HepG2 (cell line): ENCODE results near the gene CUL1. TPM values are rescaled to one million over a fixed set of nuclear protein-coding genes. Genes with fewer than 3 reads are reported as not detected.

Experiments
- ATAC-seq: fragments of 200-7000 bp; cut with Tn5 transposase; 3 replicates; pipeline ENCODE4 v1.9.1; 2020; ENCODE audit warnings: mild to moderate bottlenecking, moderate library complexity
- BruUV-seq: library from RNA; stranded (reverse); fragments of 400-500 nt; replicated peaks from 2 replicates; lab custom pipeline; 2021; lab: Mats Ljungman, UMichigan
- CTCF ChIA-PET: fragments of 300-600 bp; formaldehyde crosslinking; extraction: SDS; loops from one replicate; lab custom pipeline; 2021; ENCODE audit warnings: low total read pairs, inconsistent platforms, low intra/inter-chr PET ratio; lab: Yijun Ruan, JAX
- POLR2A ChIA-PET: fragments of 350-600 bp; sonication (Branson Sonifier 250); formaldehyde crosslinking; loops from one replicate; lab custom pipeline; 2020; ENCODE audit warnings: antibody characterized with exemption, inconsistent platforms; lab: Yijun Ruan, JAX
- DNase-seq: peaks from one replicate; pipeline ENCODE4 v3.0.0-alpha.2; 2015; ENCODE audit warnings: low spot score
- FAIRE-seq: peaks from 3 replicates; lab custom pipeline; 2011; peaks lifted over from hg19 to GRCh38; lab: Jason Lieb, UNC
- H2AFZ ChIP-seq: one replicate; pipeline ENCODE4 v1.6.1; 2011; ENCODE audit warnings: low read length, inconsistent platforms
- H3K27ac ChIP-seq: fragments of 300-600 bp; 3 replicates; pipeline ENCODE4 v1.8.0; 2011; ENCODE audit warnings: mixed run types, mild to moderate bottlenecking, mixed read lengths, low read length, inconsistent platforms; ENCODE audit not compliant: insufficient read depth; ENCODE audit errors: extremely low read length
- H3K27me3 ChIP-seq, 2 experiments: fragments of 200-600 bp in 1 of 2; 2 replicates in 1 of 2; 3 replicates in 1 of 2; pipeline versions ENCODE4 v1.6.0 to v1.8.0; 2011; ENCODE audit warnings: low read length in 2 of 2, mild to moderate bottlenecking in 2 of 2, moderate library complexity in 2 of 2, inconsistent platforms in 1 of 2; ENCODE audit not compliant: insufficient read depth in 2 of 2, control insufficient read depth in 1 of 2
- H3K36me3 ChIP-seq, 2 experiments: fragments of 200-600 bp in 1 of 2; replicated peaks in 1 of 2; 2 replicates in 1 of 2; 3 replicates in 1 of 2; pipeline versions ENCODE4 v1.5.1 to v1.8.0; 2011; ENCODE audit warnings: low read length in 2 of 2, inconsistent platforms in 1 of 2; ENCODE audit not compliant: insufficient read depth in 2 of 2, control insufficient read depth in 1 of 2
- H3K4me1 ChIP-seq: 2 replicates; pipeline ENCODE4 v1.5.1; 2012; ENCODE audit warnings: low read length, inconsistent platforms; ENCODE audit not compliant: insufficient read depth
- H3K4me2 ChIP-seq: 2 replicates; pipeline ENCODE4 v1.6.0; 2011; ENCODE audit warnings: low read depth, low read length, inconsistent platforms
- H3K4me3 ChIP-seq, 3 experiments: fragments of 200-600 bp in 1 of 3; sonication (generic), shearing (Covaris generic) in 1 of 3; replicated peaks in 1 of 3; 2 replicates each; pipeline ENCODE4 v1.5.1; 2011 to 2016; ENCODE audit warnings: low read length in 3 of 3, inconsistent platforms in 2 of 3, low read depth in 2 of 3, mild to moderate bottlenecking in 2 of 3, control low read depth in 1 of 3, mixed read lengths in 1 of 3; ENCODE audit not compliant: insufficient read depth in 1 of 3
- H3K79me2 ChIP-seq: one replicate; pipeline ENCODE4 v1.6.1; 2011; ENCODE audit warnings: low read length, inconsistent platforms; ENCODE audit not compliant: insufficient read depth
- H3K9ac ChIP-seq: 2 replicates; pipeline ENCODE4 v1.6.0; 2011; ENCODE audit warnings: mild to moderate bottlenecking, low read depth, low read length, inconsistent platforms; ENCODE audit not compliant: insufficient read depth
- H3K9me3 ChIP-seq: 2 replicates; pipeline ENCODE4 v1.5.1; 2012; ENCODE audit warnings: mild to moderate bottlenecking, low read length
- H4K20me1 ChIP-seq: 2 replicates; pipeline ENCODE4 v1.6.0; 2011; ENCODE audit warnings: inconsistent platforms, mild to moderate bottlenecking, low read length, moderate library complexity; ENCODE audit not compliant: insufficient read depth
- NFYC ChIP-seq: IDR thresholded peaks from 2 replicates; pipeline ENCODE4 v1.6.1; 2016; ENCODE audit warnings: missing genetic modification reagents, missing compliant biosample characterization
- ZMYM2 ChIP-seq: sonication (generic); formaldehyde crosslinking; IDR thresholded peaks from 2 replicates; pipeline ENCODE4 v1.8.0; 2022; ENCODE audit warnings: mild to moderate bottlenecking, missing genetic modification reagents
- ZMYM3 ChIP-seq: sonication (generic); formaldehyde crosslinking; IDR thresholded peaks from 2 replicates; pipeline ENCODE4 v1.5.1; 2020; ENCODE audit warnings: mild to moderate bottlenecking, missing genetic modification reagents
- ZNF121 ChIP-seq: sonication (generic); formaldehyde crosslinking; IDR thresholded peaks from 2 replicates; pipeline ENCODE4 v1.5.0; 2020; ENCODE audit warnings: mild to moderate bottlenecking, missing genetic modification reagents
- ZNF180 ChIP-seq: sonication (generic); formaldehyde crosslinking; IDR thresholded peaks from 2 replicates; pipeline ENCODE4 v1.4.0; 2020; ENCODE audit warnings: low read depth, missing genetic modification reagents, borderline replicate concordance
- WGBS: methylation state at CpG from one replicate; pipeline ENCODE4 v1.1.6; 2017; ENCODE audit warnings: low lambda C conversion rate; 5-methylcytosine and 5-hydroxymethylcytosine counted together
- in situ Hi-C: cut with HindIII; loops from 2 replicates; pipeline ENCODE4 v1.10.0; 2017; ENCODE audit warnings: low pct_unique_long_range_greater_than_20kb; ENCODE audit not compliant: extremely low pct_ligation_motif_present
- intact Hi-C: fragments of 100-400 bp; cut with micrococcal nuclease; formaldehyde crosslinking; loops from one replicate; pipeline ENCODE4 v1.10.0; 2022; ENCODE audit not compliant: unreplicated experiment
- polyA plus RNA-seq, 8 experiments: library from polyadenylated mRNA; depleted of rRNA in 3 of 8; stranded (reverse) in 7 of 8; unstranded in 1 of 8; fragments of >200 nt; fragmentation: Illumina TruSeq in 4 of 8; extraction: Trizol in 4 of 8; gene quantifications; 2 replicates each; pipeline versions ENCODE4 v1.2.1 to v1.2.3, GENCODE V29; 2011 to 2016; ENCODE audit warnings: low read depth in 4 of 8, missing spikeins in 1 of 8, mixed read lengths in 1 of 8; ENCODE audit not compliant: insufficient read depth in 1 of 8
- total RNA-seq, 5 experiments: library from RNA; depleted of rRNA; stranded (reverse); fragments of >200 nt; fragmentation: Illumina TruSeq; extraction: Trizol; gene quantifications; 2 replicates each; pipeline ENCODE4 v1.2.3, GENCODE V29; 2016; ENCODE audit warnings: low read depth in 1 of 5
- TF ChIP-seq, protein P1 (sequence below): sonication (generic); formaldehyde crosslinking; IDR thresholded peaks from 2 replicates; pipeline ENCODE4 v1.4.0; 2020; ENCODE audit warnings: missing genetic modification reagents, borderline replicate concordance
- TF ChIP-seq, protein P2 (sequence below): sonication (generic); formaldehyde crosslinking; IDR thresholded peaks from 2 replicates; pipeline ENCODE4 v1.5.0; 2020; ENCODE audit warnings: mild to moderate bottlenecking, missing genetic modification reagents

The CUL1 gene
- total and polyA plus RNA-seq, 2 of the 13 experiments (the other 11 are each of a cell fraction or from before 2014, with no cell fraction given): 30.1 to 45.9 TPM

DNA sequence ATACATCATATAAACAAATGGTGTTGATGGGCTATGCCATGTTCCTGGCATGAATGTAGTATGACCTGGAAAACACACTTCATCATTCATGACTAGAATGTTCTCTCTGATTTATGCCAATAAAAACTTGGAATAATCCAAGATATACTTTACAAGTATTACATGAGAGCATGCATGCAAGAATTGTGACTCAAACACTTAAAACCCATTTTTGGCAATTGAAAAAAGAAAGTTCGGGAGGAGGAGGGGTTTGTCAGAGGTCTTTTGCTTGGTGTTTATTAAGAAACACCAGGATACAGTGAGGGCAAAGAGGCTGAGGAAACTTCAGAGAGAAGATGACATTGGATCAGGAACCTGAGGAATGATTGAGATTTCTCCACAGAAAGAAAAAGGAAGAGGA lies 10.2 kb upstream of the CUL1 start (continued):
- TF ChIP-seq, protein P1, sequence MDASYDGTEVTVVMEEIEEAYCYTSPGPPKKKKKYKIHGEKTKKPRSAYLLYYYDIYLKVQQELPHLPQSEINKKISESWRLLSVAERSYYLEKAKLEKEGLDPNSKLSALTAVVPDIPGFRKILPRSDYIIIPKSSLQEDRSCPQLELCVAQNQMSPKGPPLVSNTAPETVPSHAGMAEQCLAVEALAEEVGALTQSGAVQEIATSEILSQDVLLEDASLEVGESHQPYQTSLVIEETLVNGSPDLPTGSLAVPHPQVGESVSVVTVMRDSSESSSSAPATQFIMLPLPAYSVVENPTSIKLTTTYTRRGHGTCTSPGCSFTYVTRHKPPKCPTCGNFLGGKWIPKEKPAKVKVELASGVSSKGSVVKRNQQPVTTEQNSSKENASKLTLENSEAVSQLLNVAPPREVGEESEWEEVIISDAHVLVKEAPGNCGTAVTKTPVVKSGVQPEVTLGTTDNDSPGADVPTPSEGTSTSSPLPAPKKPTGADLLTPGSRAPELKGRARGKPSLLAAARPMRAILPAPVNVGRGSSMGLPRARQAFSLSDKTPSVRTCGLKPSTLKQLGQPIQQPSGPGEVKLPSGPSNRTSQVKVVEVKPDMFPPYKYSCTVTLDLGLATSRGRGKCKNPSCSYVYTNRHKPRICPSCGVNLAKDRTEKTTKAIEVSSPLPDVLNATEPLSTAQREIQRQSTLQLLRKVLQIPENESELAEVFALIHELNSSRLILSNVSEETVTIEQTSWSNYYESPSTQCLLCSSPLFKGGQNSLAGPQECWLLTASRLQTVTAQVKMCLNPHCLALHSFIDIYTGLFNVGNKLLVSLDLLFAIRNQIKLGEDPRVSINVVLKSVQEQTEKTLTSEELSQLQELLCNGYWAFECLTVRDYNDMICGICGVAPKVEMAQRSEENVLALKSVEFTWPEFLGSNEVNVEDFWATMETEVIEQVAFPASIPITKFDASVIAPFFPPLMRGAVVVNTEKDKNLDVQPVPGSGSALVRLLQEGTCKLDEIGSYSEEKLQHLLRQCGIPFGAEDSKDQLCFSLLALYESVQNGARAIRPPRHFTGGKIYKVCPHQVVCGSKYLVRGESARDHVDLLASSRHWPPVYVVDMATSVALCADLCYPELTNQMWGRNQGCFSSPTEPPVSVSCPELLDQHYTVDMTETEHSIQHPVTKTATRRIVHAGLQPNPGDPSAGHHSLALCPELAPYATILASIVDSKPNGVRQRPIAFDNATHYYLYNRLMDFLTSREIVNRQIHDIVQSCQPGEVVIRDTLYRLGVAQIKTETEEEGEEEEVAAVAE: no peak
- TF ChIP-seq ZMYM2 (CRISPR knock-in tag): no peak
- TF ChIP-seq, all 625 proteins: peak for 0

DNA sequence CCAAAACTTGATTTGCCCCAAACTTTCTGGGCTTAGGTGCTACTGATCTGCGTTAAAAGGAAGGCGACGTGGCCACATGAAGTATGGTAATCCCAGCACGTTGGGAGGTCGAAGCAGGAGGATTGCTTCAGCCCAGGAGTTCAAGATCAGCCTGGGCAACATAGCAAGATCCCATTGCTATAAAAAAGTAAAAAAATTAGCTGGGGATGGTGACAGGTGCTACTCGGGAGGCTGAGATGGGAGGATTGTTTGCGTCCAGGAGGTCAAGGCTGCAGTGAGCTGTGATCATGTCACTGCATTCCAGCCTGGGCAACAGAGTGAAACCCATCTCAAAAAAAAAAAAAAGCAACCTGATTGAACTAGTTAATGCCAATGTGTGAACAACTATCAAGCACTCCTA lies 5.1 kb upstream of the CUL1 start:
- no peaks in the 10 kb centered on the region for H3K27me3 ChIP-seq
- WGBS: 61% methylated on average over 7 of the region's 7 CpGs
- H3K79me2 ChIP-seq: no peaks in the 10 kb centered on the region
- no peak for DNase-seq
- no TSS peak for BruUV-seq
- H3K4me2 ChIP-seq: no peak overlapping the region; the same call in 1 of the 2 replicates
- TF ChIP-seq ZNF121 (CRISPR knock-in tag): peak; percentile 83
- 0 out of 2 replicates have a peak, but pooled peaks have one; percentile 21 for TF ChIP-seq ZMYM3
- no peak for TF ChIP-seq NFYC (CRISPR knock-in tag)
- no peak for TF ChIP-seq ZNF180 (CRISPR knock-in tag)
- TF ChIP-seq, protein P2, sequence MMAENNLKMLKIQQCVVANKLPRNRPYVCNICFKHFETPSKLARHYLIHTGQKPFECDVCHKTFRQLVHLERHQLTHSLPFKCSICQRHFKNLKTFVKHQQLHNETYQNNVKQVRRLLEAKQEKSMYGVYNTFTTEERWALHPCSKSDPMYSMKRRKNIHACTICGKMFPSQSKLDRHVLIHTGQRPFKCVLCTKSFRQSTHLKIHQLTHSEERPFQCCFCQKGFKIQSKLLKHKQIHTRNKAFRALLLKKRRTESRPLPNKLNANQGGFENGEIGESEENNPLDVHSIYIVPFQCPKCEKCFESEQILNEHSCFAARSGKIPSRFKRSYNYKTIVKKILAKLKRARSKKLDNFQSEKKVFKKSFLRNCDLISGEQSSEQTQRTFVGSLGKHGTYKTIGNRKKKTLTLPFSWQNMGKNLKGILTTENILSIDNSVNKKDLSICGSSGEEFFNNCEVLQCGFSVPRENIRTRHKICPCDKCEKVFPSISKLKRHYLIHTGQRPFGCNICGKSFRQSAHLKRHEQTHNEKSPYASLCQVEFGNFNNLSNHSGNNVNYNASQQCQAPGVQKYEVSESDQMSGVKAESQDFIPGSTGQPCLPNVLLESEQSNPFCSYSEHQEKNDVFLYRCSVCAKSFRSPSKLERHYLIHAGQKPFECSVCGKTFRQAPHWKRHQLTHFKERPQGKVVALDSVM (CRISPR knock-in tag): peak; percentile 91
- H4K20me1 ChIP-seq: no peaks in the 10 kb centered on the region
- peaks cover 15% of the 10 kb centered on the region for H3K4me1 ChIP-seq
- no peaks in the 10 kb centered on the region for H3K9me3 ChIP-seq
- no peak overlapping the region for H3K9ac ChIP-seq
- H3K27ac ChIP-seq: no peak overlapping the region
- CTCF ChIA-PET: no interaction called here
- ATAC-seq: no peak
- in situ Hi-C loops (no loop called here), intact Hi-C loops (loop anchor here (10.0 kb wide), 2 partner anchors 119 to 271 kb away; no protein-coding TSS in a partner anchor)
- POLR2A ChIA-PET: no interaction called here
- FAIRE-seq: no peak
- no peak overlapping the region for H2AFZ ChIP-seq
- H3K4me3 ChIP-seq: no peak overlapping the region
- no peaks in the 10 kb centered on the region for H3K36me3 ChIP-seq
